Left hindlimb (tissue), 1 donor: Measurements from ENCODE around the gene FGFBP2.
"Not testable (repeated sequence)": the region's sequence is repeated elsewhere in the genome, so short reads cannot be mapped to it uniquely, and the experiment has no call there.

Source experiments
- DNase-seq: peaks from one replicate; pipeline ENCODE4 v3.0.0-alpha.2; 2018

Gene FGFBP2

DNA sequence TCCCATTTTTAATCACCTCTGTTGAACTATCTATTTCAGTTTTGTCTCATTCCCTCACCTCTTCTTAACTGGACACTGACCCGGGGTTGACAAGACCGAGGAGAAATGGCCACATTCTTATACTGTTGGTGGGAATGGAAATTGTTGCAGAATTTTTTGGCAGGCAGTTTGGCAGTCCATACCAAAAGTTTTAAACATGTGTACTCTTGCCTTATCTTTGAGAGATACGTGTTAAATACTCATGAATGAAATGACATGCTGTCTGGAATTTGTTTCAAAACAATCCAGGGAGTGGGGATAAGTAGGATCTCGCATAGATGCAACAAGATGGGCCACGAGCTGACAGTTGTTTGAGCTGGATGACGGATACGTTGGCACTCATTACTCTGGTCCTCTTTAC, 36.5 kb downstream of the FGFBP2 start:
- DNase-seq = no peak

DNA sequence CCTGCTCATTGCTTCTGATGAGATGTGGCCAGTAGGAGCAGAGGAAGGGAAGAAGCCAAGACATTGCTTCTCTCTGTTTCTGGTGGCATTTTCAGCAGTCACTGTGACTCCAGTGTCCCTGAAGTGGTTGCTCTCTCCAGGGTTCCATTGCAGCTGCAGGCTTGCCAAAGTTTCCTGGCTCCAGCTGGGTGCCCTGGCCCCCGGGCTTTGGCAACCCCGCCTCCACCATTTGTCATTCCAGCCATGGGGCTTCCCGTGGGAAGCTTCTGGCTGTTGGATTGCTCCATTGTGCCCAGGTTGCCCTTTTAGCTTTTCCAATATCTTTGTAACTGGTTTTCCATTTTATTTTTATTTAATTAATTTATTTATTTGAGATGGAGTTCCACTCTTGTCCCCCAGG, 37.1 kb downstream of the FGFBP2 start:
- no peak for DNase-seq

DNA sequence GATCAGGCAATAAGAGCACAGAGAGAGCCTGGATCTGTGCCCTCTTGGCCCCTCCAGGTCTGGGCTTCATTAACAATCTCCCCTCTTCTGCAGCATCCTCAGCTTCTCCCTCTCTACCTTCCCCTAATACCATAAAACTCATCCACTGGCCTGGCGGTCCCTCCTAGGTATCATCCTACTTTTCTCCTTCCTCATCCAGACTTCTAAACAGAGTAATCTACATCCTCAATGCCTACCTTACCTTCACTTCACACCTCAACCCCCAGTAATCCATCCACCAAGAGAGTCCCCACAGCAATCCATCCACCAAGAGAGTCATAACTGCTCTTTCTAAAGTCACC, 41.4 kb downstream of the FGFBP2 start:
- DNase-seq = no peak

DNA sequence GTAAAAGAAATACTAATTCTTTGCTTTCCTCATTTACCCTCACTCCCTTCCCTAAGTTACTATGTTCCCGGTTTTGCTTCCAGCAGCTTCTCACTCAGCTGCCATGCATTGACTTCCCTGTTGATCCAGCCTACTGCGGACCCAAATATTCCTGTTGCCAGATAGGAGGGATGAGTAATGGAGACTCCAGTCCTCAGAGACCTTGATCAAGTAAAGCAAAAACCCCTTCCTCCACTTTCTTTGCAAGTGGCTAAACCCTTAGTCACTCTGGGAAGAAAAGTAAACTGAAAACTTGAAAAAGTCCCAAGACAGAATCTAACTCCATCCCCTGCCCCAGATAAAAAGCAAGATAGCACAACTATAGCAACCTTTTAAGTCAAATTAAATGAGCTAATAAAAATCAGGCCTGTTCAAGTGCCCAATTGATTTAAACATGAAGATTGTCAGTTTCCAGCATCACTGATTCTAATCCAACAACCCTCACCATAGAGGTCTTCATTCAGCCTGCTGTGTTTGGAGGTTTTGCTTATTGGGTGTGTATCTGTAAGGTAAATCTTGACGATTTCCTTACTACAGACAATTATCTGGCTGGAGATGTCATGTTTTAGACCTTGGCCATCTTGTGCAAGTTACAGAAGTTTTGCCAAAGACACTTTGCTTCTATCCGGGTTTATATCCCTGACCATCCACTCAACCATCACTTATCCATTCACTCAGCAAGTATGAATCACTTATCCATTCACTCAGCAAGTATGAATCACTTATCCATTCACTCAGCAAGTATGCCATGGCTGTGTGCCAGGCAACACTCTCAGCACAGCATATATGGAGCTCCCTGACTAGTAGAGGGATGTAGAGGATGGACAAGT, 42.0 kb downstream of the FGFBP2 start:
- no peak for DNase-seq

DNA sequence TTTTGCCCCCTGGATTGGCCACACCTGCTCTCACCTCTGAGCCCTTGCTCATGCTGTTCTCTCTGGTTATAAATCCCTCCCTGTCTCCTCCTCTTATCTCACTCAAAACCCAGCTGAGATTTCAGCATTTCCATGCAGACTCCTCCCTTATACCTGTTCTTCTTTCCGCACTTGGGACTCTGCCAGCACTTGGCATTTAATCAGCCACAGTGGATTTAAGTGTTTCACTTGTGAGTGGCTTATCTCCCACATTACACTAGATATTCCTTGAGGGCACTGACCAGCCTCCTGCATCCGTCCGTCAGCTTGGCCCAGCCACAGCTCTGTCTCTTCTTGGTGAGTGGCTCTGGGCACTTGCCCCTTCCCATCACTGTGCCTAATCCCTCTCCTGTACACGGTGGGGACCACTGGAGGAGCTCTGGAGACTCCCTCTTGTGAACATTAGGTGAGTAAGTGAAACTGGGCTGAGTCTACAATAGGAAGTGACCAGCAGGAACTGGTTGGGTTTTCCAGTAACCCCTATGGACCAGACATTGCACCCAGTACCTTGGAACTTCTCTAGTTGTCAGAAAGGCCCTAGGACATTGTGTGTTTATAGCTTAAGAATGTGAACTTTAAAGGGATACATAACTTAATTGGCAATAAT, 44.4 kb downstream of the FGFBP2 start:
- DNase-seq = no peak

DNA sequence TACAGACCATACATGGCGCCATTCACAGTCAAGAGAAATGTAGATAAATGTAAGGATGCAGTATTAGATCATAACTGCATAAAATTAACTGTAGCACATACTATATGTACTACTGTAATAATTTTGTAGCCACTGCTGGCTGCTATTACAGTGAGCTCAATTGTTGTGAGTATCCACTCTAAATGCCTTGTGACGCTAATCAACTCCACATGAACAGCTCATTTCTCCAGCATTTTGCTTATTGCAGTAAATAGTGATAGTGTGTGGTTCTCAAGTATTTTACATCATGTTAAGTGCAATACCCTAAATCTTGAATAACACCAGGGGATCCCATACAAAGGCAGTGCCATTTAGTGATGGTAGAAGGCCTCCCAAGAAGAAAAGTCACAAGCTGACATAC, 45.7 kb downstream of the FGFBP2 start:
- no peak for DNase-seq

DNA sequence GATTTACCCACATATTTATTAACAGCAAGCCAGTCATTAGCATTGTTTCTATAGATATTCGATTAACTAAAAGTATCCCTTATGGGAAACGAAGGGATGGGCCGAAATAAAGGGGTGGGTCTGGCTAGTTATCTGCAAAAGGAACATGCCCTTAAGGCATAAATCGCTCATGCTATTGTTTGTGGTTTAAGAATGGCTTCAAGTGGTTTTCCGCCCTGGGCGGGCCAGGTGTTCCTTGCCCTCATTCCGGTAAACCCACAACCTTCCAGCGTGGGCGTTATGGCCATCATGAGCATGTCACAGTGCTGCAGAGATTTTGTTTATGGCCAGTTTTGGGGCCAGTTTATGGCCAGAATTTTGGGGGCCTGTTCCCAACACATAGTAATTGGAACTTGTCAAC, 46.6 kb downstream of the FGFBP2 start:
- not testable (repeated sequence) for DNase-seq

DNA sequence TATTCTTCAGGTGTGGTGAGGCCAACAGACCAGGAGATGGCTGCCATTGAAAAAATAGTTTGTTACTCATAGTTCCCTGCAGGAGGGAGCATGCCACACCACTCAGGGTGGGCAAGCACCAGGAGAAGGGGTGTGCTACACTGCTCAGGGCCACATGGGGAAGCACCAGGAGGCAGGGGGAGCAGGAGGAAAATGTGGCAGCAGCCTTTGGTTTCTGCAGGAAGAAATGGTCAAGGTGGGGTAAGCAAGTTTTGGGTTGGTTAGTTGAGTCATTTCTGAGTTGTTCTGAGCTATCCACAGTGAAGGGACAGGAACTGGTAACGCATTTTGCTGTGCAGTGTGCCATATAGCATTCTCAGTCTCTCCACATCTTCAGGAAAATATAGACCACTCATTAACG, 48.2 kb downstream of the FGFBP2 start:
- DNase-seq = no peak

DNA sequence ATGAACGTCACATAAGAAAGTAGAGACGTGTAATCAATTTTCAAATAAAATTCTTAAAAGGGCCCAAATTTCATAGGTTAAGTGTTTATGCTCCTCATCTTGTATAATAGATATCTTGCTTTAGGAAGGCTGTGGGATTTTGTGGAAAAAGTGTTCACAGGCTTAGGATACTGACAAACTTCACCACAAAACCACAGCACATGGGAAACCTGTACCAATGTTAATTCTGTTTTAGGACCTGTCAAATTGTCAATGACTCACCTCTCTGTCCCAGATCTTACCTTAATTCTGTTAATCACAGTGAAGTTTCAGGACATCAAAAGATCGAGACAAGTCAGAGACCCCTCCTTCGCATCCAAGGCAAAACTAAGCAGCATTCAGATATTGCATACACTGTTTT, 48.7 kb downstream of the FGFBP2 start:
- DNase-seq = no peak

DNA sequence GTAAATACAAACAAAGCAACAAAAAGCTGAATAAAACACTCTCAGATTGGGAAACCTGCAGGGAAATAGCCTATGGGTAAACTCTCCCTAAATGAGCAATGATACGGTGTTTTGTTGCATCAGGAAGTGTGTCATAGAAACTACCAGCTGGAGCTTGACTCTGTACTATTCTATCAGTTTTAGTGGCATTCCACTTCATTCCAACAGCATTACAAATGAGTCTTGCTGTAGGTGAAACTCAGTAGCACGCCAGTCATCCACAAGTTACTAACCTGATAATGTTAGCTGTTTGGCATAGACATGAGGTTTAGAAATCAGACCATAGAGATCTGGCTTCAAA, 49.4 kb downstream of the FGFBP2 start:
- no peak for DNase-seq

DNA sequence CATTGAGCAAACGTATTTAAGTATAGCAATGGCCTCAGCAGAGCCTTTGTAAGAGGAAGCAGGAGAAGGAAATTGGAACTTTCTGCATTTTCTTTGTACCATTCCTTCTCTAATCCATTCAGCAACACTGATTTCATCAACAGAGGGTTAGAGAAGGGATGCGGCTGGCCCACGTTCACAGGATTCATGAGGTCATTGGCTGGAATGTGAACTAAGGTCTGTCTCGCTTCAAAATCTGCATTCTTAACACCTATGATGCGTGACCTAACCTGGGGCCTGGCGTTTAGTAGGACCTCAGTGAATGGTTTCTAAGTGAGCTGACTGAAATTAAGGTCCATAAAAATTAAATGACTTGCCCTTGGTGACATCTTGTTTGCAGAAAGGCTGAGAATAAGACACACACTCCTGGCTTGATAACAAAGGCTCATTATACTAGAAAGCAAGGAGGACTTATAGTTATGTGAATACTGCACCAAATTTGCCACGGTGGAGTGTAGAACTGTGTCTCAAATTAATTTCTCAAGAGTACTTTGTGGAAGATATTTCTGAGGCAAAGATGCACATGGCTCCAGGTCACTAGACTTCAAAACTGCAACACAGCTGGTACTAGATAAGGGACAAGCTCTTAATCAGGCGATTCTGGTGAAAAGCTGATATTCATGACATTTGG, 49.9 kb downstream of the FGFBP2 start:
- DNase-seq = no peak

DNA sequence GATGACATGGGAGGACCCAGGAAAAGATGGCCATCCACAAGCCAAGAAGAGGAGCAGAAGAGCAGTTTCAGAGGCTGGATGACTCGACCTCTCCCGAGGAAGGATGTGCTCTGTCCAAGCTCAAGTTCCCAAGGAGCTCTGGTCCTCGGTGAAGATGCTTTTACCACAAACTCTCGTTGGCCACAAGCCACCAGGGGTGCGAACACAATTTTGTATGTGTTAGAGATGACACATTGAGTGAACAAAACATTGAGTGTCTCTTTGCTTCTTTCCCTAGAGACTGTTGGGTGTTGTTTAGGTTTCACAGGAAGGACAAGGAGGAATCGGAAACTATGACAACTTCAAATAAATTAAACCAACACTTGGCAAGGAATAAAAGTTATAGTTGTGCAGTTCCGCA, 50.7 kb downstream of the FGFBP2 start:
- no peak for DNase-seq
